Measurements from ENCODE around the gene SF3A2.

SF3A2 gene

DNA sequence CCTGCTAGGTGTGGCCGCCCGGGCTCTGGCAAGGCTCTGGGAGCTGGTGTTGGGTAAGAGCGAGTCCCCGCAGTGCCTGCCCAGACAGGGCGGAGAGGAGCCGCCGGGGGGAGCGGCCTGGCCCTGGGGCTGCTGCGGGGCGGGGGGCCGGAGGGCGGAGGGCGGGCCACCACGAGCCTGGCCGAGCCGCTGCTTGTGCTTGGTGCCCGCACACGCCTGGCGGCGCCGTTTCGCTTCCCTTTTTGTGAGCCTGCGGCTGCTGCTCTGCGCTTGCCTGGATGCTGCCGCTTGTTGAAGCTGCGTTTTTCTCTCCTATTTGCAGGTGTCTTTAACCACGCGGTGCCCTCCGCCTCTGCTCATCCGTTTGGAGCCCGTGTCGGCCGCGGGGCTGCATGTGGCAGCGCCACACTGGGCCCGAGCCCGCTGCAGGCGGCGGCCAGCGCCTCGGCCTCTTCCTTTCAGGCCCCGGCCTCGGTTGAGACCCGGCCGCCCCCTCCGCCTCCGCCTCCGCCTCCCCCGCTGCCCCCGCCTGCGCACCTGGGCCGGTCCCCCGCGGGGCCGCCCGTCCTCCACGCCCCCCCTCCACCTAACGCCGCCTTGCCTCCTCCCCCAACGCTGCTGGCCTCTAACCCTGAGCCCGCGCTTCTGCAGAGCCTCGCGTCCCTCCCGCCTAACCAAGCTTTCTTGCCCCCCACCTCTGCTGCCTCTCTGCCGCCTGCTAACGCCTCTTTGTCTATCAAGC is 9.0 kb upstream of the SF3A2 start:
- DNase-seq = no peak

DNA sequence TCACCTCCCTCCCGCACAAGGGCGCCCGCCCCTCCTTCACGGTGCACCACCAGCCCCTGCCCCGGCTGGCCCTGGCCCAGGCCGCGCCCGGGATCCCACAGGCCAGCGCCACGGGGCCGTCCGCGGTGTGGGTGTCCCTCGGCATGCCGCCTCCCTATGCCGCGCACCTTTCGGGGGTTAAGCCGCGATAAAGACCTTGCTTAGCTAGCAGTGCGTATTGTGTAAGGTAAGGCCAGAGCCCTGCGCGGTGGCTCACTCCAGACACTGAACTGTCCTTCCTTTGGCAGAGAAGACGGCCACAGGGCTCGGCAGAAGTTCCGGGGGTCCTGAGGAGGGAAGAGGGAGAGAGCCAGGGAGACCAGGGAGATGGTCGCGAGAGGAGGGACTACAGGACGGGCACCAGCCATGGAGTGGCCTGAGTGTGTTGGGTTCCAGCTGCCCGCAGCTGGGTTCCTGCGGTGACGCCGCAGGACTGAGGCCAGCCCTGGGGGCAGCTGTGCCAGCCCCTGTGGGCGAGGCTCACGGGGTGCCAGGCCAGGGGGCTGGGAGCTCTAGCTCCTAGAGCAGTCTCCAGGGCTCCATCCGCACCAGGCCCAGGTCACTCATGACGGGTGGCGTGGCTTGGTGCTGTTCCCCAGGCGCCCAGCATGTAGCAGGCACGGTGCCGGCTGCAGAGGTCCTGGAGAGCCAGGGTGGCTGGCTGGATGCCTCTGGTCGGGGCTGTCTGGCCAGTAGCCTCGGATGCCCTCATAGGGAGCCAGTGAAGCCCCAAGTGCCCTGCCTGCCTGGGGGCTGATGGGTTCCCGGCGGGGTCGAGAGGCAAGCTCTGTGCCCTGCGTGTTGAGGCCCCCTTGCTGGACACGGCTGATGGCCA is 8.2 kb upstream of the SF3A2 start:
- no peak for DNase-seq

DNA sequence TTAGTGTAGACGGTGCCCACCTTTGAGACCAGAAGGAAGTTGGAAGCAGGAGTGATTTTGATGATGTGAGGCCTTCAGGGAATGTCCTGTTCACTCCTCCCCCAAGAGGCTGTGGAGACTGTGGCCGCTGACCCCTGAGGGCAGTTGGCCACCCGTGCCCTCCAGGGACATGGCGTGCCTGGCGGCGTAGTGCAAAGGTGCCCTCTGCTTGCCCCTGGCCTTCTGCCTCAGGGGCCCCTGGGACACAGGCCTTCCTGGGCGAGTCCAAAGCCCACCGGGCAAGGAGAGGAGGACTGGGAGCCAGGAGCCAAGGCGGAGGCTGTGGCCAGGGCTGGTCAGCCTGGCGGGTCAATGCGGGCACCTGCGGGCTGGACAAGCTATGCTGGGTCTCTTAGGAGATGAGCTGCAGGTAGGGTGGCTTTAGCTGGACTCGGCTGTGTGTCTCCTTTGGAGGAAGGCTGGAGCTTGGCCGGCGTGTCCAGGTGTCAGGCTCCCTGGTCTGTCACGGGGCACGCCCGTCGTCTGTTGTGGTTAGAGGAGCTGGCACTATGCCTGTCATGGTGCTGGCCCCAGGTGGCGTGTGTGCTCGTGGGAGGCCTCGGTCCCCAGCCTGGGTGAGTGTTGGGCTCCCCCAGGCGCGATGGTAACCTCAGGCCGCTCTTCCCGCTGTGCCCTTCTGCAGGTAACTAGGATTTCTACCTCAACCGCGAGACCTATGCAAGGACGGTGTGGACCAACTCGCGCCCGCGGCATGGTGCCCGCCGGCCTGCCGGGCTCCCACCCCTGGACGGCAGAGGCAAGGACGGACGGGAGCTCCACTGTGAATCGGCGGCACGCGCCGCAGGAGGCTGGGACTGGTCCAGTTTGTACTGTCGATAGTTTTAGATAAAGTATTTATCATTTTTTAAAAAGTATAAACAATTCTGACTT is 7.3 kb upstream of the SF3A2 start:
- DNase-seq = no peak

DNA sequence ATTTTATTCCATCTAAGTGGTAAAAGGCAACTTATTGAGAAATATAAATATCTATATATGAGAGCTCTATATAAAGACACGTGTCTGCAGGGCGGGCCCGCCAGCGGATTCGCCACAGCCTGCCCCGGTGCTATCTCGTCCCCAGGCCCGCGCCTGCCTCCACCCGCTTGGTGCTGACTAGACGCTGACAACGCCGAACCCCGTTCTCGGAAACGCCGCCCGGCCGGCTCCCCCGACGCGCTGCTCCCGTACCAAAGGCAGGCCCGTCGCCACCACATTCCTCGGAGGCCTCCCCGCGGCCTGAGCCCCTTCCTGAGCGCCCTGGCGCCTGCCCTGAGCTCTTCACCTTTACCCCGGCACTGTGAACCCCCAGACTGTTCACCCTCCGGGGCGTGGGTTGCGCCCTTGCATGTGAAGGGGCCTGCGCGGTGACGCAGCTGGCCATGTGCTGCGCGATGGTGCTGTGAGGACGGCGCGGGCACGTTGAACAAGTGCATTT is 6.5 kb upstream of the SF3A2 start:
- no peak for DNase-seq

DNA sequence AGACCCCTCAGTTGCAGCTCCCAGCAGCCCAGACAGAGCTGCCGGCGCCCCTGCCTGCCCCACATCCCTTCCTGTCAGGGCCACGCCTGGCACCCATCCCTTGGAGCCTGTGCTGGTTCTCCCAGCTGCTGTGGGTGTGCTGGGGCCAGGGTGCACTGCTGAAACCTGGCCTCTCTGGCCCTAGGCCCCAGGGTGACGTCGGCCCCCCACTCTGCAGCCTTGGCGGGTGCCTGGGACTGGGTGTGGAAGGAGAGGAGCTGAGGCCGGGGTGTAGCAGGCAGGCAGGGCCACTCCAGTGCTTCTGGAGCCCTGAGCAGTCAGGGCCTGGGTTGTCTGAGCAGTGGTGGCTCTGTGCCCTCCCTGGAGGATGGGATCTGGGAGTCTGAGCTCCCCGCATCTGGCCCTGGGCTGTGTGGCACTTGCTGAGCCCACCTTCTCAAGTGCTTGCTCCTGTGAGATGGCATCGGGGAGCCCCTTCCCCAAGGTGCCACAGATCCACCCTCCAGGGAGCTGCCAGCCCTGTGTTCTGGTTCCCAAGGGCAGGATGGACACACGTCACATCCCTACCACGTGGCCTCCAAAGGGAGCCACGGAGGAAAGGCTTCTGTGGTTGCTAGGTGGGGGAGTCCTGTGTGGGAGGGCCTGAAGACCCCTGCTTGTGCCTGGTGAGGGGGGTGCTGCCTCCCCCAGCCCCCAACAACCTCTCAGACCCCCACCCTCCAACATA is 5.7 kb upstream of the SF3A2 start:
- DNase-seq = no peak

DNA sequence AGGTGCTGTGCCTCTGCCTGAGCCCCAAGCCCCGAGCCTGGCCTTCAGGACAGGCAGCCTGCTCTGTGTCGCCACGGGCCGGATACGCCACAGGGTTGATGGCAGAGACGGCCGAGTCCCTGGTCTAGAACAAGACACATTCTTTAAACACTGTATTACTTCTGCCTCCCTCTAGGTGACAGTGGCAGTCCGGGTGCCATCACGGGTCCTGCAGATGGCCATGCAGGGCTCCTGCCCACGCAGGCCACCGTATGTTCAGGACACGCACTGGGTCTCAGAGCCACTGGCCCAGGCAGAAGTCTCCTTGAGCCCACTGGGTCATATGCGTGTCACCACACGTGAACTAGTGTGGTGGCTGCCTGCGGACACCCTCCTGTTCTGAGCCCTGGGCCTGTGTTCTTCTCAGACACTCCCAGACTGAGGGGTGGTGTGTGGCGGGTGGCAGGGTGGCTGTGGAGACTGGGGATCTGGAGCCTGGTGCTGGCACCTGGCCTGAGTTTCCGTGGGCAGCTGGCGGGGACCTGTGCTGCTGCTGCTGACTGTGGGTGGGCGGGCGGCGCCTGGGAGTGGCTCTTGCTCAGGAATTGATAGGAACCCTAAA is 4.9 kb upstream of the SF3A2 start:
- no peak for DNase-seq

DNA sequence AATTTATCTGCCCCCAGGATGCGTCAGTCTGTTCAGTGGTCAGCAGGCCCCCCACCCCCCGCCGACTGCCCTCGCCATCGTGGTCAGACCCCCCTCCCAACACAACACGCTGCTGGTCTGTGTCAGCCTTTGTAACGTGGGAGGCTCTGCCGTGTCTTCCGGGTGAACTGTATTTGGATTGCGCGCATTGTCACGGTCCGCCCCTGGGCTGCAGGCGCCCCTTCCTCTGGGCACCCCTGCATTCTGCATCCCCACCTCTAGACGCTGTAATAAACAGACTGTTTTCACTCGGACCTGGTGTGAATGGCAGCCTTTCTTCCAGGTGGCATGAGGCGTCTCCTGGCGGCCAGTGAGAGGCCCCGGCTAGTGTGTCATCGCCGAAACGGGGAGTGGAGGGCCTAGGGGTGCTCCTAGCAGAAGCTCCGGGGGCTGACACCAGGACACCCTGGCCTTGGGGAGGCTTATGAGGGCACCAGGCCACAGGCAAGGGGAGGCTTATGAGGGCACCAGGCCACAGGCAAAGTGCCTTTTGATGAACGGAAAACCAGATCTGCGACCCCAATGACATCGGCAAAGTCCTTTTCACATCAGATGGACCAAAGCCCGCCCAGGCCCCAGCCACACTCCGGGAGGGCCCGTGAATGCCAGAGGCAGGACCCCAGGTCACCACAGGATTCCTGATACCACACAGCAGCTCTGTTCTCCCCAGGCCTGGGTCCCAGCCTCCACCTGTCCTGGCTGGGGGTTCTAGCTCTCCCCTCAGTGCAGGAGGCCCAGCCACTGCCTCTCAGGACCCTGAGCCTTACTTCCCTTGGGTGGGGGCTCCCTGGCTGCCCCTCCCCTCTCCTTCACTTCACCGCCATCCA is 4.1 kb upstream of the SF3A2 start:
- DNase-seq = no peak

DNA sequence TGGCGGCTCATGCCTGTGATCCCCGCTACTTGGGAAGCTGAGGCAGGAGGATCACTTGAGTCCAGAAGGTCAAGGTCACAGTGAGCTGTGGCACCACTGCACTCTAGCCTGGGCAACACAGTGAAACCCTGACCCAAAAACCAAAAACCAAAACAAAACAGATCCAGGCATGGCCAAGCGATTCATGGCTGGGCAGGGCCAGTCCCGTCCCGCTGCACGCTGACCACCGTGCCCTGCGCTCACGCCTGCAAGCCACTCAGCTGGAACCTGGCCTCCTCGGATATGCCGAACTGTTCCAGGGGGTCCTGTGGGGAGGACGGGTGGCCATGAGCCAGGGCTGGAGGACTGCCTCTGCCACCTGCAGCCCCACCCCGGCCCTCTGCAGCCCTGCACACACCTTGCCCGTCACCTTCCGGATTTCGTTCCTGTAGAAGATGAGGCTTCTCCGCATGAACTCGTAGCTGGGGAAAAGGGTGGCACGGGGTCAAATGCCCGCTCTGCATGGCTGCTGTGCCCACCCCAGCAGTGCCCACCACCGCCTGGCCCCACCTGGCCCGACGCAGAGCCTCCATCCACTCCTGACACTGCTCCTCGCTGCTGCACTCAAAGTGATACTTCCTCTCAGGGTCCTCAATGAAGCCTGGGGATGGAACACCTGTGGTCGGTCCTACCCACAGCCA is 2.9 kb upstream of the SF3A2 start:
- DNase-seq = no peak

DNA sequence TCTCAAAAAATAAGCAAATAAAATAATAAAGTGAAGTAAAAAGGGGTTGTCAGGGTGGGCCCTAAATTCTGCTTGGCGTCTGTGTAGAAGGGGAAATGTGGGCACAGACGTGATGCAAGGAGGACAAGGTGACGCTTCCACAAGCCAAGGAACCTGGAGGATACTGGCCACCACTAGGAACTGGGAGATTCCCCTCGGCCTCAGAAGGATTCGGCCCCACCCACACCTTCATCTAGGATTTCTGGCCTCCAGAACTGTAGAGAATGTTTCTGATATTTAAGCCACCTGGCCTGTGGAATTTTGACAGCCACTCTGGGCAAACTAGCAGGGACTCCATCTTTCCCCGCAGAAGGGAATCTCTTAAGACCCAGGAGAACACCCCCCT is 1.6 kb upstream of the SF3A2 start:
- no peak for DNase-seq

DNA sequence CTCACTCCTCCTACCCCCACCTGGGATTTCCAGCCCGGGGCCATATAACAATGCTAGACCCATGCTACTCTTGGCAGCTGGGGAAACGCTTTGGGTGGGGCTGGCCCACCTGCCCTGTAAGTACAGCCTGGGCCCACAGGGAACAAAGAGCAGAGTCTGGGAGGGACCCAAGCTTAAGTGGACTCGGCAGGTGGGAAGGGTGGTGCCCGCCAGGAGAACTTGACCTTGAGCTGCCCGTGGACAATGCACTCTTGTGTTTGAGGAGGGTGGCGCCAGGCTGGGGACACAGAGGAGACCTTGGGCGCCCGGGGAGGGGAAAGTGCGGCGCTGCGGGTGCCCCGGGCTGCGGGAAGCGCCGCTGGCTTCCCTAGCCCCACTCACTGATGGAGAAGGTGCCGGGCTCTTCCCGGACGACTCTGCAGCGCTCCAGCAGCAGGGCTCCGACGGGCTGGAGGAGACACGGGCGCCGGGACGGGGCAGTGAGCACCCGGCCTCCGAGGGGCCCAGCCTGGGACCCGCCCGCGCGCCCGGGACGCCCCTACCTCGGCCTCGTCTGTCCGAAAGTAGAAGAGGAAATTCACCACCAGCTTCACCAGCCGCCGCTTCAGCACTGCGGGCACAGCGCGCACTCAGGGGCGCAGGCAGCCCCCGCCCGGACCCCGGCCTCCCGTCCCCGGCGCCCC is 1.1 kb upstream of the SF3A2 start:
- no peak for DNase-seq

DNA sequence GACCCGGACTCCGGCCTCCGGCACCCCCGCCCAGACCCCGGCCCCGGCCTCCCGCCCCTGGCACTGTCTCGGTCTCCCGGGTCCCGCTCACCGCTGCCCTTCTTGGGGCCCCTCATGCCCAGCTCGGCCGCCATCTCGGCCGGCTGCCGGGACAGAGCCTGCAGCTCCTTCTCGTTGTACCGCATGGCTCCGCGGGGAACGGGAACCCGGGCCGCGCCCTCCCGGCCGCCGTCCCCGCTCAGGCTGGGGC is 635 bp upstream of the SF3A2 start:
- DNase-seq = no peak

DNA sequence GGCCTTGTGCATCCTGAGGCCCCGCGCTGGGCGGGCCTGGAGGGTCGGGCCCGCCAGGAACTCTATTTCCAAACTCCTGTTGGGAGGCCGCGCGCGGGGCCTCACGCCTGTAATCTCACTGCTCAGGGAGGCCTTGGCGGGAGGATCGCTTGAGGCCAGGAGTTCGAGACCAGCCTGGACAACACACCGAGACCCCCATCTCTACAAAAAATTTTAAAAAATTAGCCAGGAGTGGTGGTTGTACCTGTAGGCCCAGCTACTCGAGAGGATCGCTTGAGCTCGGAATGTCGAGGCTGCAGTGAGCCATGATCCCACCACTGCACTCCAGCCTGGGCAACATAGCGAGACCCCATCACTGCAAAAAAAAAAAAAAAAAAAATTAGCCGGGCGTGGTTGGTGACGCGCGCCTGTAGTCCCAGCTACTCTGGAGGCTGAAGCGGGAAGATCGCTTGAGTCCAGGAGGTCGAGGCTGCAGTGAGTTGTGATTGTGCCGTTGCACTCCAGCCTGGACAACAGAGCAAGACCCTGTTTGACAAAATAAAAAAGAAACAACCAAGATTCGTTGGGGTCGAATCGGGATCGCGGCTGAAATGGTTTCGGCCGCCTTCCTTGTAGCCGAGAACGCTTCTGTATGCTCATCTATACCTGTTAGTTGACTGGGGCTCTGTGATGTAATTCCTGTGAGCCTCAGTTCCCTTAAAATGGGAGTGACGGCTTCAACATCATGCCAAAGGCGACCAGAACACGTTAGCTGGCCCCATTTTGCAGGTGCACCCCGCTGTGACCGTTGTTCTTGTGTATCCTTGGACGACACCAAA is 636 bp downstream of the SF3A2 start:
- no peak for DNase-seq

DNA sequence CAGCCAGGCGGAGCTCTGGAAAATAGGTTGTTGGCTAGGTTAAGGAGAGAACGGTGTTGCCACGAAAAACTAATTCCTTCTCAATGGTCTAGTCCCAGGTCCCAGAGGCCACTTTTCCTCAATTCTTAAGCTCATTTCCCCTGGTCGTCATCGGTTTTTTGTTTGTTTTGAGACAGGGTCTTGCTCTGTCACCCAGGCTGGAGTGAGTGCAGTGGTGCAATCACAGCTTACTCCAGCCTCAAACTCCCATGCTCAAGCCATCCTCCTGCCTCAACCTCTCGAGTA is 1.2 kb downstream of the SF3A2 start:
- no peak for DNase-seq

DNA sequence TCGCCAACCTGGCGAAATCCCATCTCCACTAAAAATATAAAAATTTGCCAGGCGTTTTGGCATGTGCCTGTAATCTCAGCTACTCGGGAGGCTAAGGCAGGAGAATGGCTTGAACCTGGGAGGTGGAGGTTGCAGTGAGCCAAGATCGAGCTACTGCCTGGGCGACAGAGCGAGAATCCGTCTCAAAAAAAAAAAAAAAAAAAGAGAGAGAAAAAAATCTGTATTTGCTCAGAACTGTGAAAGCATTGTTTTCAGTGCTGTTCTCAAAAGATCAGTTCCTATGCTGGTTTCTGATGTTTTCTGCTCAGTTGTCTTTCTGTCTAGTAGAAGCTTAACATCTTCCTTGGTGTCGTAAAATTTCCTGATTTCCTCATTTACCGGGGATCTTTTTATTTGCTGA is 2.5 kb downstream of the SF3A2 start:
- no peak for DNase-seq

DNA sequence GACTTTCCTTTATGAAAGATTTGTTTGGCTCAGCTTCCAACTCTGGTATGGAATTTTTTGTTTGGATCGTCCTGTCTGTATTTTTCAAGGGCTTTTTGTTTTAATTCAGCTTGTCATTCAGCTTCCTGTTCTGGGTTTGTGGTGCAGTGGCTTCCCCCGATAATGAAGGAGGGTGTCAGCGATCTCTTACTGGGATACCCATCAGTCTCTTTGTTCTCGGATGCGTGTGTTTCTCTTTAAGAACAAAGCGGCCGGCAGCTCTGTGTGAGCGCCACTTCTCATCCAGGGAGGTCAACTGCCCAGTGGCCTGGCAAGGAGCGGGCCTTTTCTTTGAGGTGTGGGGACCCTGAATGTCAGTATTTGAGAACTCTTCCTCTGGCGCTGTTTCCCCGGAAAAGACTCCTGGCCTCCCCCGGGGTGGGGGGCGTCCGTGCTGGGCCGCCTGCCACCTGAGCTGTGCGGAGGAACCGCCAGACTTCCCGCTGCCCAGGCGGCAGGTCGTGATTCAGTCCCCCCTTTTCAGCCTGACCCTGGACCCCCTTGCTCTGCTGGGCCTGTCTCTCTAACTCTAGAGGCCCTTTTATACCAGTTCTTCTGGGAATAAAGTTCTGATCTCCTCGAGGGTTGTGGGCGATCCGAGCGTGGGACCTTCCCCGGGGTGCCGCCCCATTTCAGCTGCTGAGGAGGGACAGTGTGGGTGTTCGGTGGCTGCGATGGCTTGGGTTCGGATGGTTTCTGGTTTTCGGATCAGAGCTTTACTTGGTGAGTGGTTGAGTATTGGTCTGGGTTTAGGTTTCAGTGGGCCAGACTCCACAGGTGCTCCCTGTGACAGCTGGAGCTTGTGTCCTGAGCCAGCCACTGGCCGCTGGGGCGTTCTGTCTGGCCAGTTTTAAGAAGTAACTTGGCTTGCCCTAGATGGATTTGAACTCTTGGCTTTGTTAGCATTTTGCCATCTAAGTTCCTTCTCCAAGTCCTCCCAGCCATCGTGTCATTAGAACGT is 3.4 kb downstream of the SF3A2 start:
- peak; percentile 60 for DNase-seq

DNA sequence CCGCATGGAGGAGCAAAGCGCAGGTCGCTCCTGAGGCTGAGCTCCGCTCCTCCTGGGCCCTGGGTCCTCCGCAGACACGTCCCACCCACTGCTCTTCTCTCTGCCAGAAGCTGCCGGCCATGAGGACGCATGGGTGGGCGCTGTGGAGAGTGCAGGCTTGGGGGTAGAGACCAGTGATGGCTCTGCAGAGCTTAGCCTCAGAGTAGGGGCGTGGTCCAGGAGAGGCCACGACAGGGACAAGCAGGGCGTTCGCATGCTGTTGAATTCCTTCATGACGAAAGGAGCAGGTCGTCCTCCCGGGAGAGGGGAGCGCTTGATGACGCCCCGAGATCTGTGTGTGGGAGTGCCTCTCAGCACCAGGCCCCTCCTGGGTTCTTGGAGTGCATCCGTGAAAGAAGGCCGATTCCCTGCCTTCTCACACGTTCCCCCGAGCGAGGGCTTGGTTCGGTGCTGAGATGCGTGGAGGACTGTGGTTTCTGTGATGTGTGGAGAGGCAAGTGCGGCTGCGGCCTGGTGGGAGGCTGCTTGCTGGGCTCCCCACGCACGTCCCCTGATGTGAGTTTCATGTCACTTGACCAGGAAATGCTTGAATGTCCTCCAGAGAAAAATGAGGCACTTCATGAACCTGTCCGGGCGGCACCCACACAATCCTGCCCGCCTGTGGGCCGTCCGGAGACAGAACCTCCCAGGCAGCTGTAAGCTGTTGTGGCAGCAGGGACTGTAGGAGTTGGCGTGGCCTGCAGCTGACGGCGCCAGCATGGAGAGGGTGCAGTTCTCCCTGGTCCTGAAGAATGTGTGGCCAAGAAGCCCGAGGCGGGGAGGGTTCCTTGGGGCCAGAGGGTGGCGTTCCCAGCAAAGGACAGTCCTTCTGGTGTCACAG is 4.5 kb downstream of the SF3A2 start:
- no peak for DNase-seq

DNA sequence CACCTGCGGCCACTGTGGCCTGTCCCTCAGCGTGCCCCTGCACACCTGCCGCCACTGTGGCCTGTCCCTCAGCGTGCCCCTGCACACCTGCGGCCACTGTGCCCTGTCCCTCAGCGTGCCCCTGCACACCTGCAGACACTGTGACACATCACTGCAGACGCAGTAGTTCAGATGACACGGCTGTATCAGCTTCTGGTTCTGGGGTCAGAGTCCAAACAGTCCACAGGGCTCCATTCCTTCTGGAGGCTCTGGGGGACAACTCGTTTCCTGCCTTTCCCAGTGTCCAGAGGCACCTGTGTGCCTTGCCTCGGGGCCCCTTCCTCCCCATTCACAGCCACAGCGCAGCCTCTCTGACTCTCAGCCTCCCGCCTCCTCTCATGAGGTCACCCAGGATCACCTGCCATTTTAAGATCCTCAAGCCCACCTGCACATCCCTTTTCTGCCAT is 5.5 kb downstream of the SF3A2 start:
- no peak for DNase-seq
